IMR-90 (cell line): ENCODE measurements around the gene OPCML.

Source experiments
- MXI1 ChIP-seq: IDR thresholded peaks from 2 replicates; pipeline ENCODE4 v1.6.1; 2012; ENCODE audit warnings: low read depth, mild to moderate bottlenecking, low read length, moderate library complexity, borderline replicate concordance
- POLR2A ChIP-seq: IDR thresholded peaks from 2 replicates; pipeline ENCODE4 v1.6.1; 2012; ENCODE audit warnings: mild to moderate bottlenecking, low read depth, low read length
- RAD21 ChIP-seq: IDR thresholded peaks from 2 replicates; pipeline ENCODE4 v1.6.1; 2012; ENCODE audit warnings: low read length, improper control_type of control experiment
- TF ChIP-seq, protein P1 (sequence below): conservative IDR thresholded peaks from 2 replicates; pipeline ENCODE4 v1.5.1; 2012; ENCODE audit warnings: mild to moderate bottlenecking, low read depth, low read length, improper control_type of control experiment

DNA sequence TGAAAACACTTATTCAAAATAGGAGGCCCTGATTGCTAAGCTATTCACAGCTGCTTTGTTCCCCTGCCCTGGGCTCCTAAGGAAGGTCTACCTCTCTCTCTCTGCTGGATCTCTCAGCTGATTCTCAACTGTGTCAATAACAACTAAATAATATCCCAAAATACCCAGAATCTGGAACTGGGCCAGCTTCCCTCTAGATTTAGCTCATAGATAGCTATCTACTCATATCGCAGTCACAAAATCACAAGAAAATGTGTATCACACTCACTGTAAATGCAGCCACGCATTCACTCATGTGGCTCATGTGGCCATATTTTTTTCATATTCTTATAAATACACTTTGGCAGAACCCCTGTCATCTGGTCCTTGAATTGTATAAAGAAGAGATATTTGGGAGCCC is 555.1 kb downstream of the OPCML start:
- TF ChIP-seq MXI1: no peak
- no peak for TF ChIP-seq POLR2A
- TF ChIP-seq, protein P1, sequence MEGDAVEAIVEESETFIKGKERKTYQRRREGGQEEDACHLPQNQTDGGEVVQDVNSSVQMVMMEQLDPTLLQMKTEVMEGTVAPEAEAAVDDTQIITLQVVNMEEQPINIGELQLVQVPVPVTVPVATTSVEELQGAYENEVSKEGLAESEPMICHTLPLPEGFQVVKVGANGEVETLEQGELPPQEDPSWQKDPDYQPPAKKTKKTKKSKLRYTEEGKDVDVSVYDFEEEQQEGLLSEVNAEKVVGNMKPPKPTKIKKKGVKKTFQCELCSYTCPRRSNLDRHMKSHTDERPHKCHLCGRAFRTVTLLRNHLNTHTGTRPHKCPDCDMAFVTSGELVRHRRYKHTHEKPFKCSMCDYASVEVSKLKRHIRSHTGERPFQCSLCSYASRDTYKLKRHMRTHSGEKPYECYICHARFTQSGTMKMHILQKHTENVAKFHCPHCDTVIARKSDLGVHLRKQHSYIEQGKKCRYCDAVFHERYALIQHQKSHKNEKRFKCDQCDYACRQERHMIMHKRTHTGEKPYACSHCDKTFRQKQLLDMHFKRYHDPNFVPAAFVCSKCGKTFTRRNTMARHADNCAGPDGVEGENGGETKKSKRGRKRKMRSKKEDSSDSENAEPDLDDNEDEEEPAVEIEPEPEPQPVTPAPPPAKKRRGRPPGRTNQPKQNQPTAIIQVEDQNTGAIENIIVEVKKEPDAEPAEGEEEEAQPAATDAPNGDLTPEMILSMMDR: no peak
- TF ChIP-seq RAD21: no peak
